GM12874 (cell line): ENCODE results near the gene DDAH1.

Experiments
- CTCF ChIP-seq: IDR thresholded peaks from 2 replicates; pipeline ENCODE4 v1.5.1; 2011; ENCODE audit warnings: low read depth, mild to moderate bottlenecking, control low read depth, low read length, moderate library complexity; ENCODE audit not compliant: insufficient read depth

DDAH1 gene

GRCh38 chr1:85295654-85296053 is 169.3 kb downstream of the DDAH1 start:
- no peak for TF ChIP-seq CTCF

GRCh38 chr1:85295006-85295431 is 169.9 kb downstream of the DDAH1 start:
- TF ChIP-seq CTCF, result no peak

- no peak for TF ChIP-seq CTCF
These were observed 174.1 kb downstream of the DDAH1 start for GRCh38 chr1:85290826-85291225.

GRCh38 chr1:85289848-85290335 is 175.1 kb downstream of the DDAH1 start:
- TF ChIP-seq CTCF, result no peak

- no peak for TF ChIP-seq CTCF
These were observed 175.6 kb downstream of the DDAH1 start for GRCh38 chr1:85289207-85289847.

- no peak for TF ChIP-seq CTCF
These were observed 180.8 kb downstream of the DDAH1 start for GRCh38 chr1:85284202-85284601.

- no peak for TF ChIP-seq CTCF
These were observed 181.3 kb downstream of the DDAH1 start for GRCh38 chr1:85283475-85284199.
